HCT116 (cell line): Measurements from ENCODE around the gene THRA. TPM values are rescaled to one million over a fixed set of nuclear protein-coding genes. Genes with fewer than 3 reads are reported as not detected.

Source experiments
- ATAC-seq: fragments of 200-7000 bp; cut with Tn5 transposase; 2 replicates; pipeline ENCODE4 v1.9.1; 2020; ENCODE audit warnings: mild to moderate bottlenecking, moderate library complexity
- BruUV-seq: library from RNA; stranded (reverse); fragments of 400-500 nt; replicated peaks from 2 replicates; lab custom pipeline; 2021; lab: Mats Ljungman, UMichigan
- CTCF ChIA-PET: fragments of 300-600 bp; sonication (Branson Sonifier 250); formaldehyde crosslinking; loops from one replicate; lab custom pipeline; 2021; ENCODE audit warnings: antibody characterized with exemption; lab: Charles Lee
- POLR2A ChIA-PET: fragments of 300-600, 350-600 bp; sonication (Branson Sonifier 250); formaldehyde crosslinking; loops from one replicate; lab custom pipeline; 2021; ENCODE audit warnings: antibody characterized with exemption; lab: Charles Lee
- RAD21 ChIA-PET, 2 experiments: fragments of 300-600 bp; sonication (Branson Sonifier 250); formaldehyde crosslinking; loops; one replicate each; lab custom pipeline; 2023; ENCODE audit warnings: low total read pairs in 2 of 2; ENCODE audit not compliant: uncharacterized antibody in 2 of 2, unreplicated experiment in 2 of 2, low non-redundant PET in 1 of 2; lab: Charles Lee
- DNase-seq: peaks from one replicate; pipeline ENCODE4 v3.0.0-alpha.2; 2010; ENCODE audit warnings: low read depth, low spot score
- H2AFZ ChIP-seq: fragments of 200-600 bp; shearing (Covaris generic), sonication (generic); 2 replicates; pipeline ENCODE4 v1.6.1; 2017; ENCODE audit warnings: low read depth, mixed run types, mixed read lengths, antibody characterized with exemption, low read length; ENCODE audit not compliant: poor library complexity, severe bottlenecking
- H3K27ac ChIP-seq: 2 replicates; pipeline ENCODE4 v1.5.1; 2012; ENCODE audit warnings: low read depth, low read length
- H3K27me3 ChIP-seq: fragments of 200-600 bp; sonication (generic); 2 replicates; pipeline ENCODE4 v1.6.1; 2016; ENCODE audit warnings: mixed run types, low read length, mixed read lengths; ENCODE audit not compliant: insufficient read depth
- H3K36me3 ChIP-seq, 2 experiments: fragments of 200-500 bp in 1 of 2; fragments of 200-600 bp in 1 of 2; sonication (Bioruptor generic) in 1 of 2; sonication (generic) in 1 of 2; 2 replicates each; pipeline versions ENCODE4 v1.5.1 to v1.6.1; 2014 to 2016; ENCODE audit warnings: low read length in 2 of 2, inconsistent platforms in 1 of 2, mixed read lengths in 1 of 2, mixed run types in 1 of 2; ENCODE audit not compliant: insufficient read depth in 2 of 2, control insufficient read depth in 1 of 2
- H3K4me1 ChIP-seq, 2 experiments: fragments of 200-600 bp in 1 of 2; sonication (generic) in 1 of 2; 2 replicates each; pipeline versions ENCODE4 v1.5.1 to v1.6.1; 2012 to 2017; ENCODE audit warnings: low read length in 2 of 2, inconsistent platforms in 1 of 2, mild to moderate bottlenecking in 1 of 2, mixed read lengths in 1 of 2, mixed run types in 1 of 2, moderate library complexity in 1 of 2; ENCODE audit not compliant: insufficient read depth in 2 of 2, control insufficient read depth in 1 of 2
- H3K4me2 ChIP-seq: fragments of 200-600 bp; sonication (generic); 2 replicates; pipeline ENCODE4 v1.6.1; 2017; ENCODE audit warnings: mixed run types, low read length, mixed read lengths
- H3K4me3 ChIP-seq, 2 experiments: fragments of 200-600 bp in 1 of 2; sonication (generic) in 1 of 2; replicated peaks in 1 of 2; 2 replicates each; pipeline ENCODE4 v1.5.1; 2011 to 2016; ENCODE audit warnings: low read length in 2 of 2, control low read depth in 1 of 2, low read depth in 1 of 2, mild to moderate bottlenecking in 1 of 2, mixed read lengths in 1 of 2, mixed run types in 1 of 2
- H3K79me2 ChIP-seq: fragments of 200-600 bp; sonication (generic); 2 replicates; pipeline ENCODE4 v1.6.1; 2017; ENCODE audit warnings: mild to moderate bottlenecking, mixed run types, low read length, moderate library complexity, mixed read lengths; ENCODE audit not compliant: insufficient read depth
- H3K9ac ChIP-seq: fragments of 200-600 bp; sonication (generic); 2 replicates; pipeline ENCODE4 v1.6.1; 2016; ENCODE audit warnings: low read length, mixed read lengths
- H3K9me2 ChIP-seq: fragments of 200-600 bp; sonication (generic), shearing (Covaris generic); 2 replicates; pipeline ENCODE4 v1.6.1; 2017; ENCODE audit warnings: mixed run types, mild to moderate bottlenecking, moderate library complexity; ENCODE audit not compliant: insufficient read depth
- H3K9me3 ChIP-seq, 2 experiments: fragments of 200-500 bp in 1 of 2; fragments of 200-600 bp in 1 of 2; sonication (Bioruptor generic) in 1 of 2; sonication (generic) in 1 of 2; 2 replicates each; pipeline ENCODE4 v1.6.1; 2014 to 2017; ENCODE audit warnings: low read length in 2 of 2, mixed read lengths in 2 of 2, inconsistent platforms in 1 of 2, low read depth in 1 of 2, mild to moderate bottlenecking in 1 of 2, mixed run types in 1 of 2, moderate library complexity in 1 of 2; ENCODE audit not compliant: control insufficient read depth in 1 of 2, insufficient read depth in 1 of 2
- H4K20me1 ChIP-seq: fragments of 200-600 bp; sonication (generic), shearing (Covaris generic); 2 replicates; pipeline ENCODE4 v1.6.1; 2017; ENCODE audit warnings: mixed run types, mild to moderate bottlenecking, moderate library complexity; ENCODE audit not compliant: insufficient read depth
- CBX3 ChIP-seq: IDR thresholded peaks from 2 replicates; pipeline ENCODE4 v1.6.1; 2012; ENCODE audit warnings: low read depth
- JUND ChIP-seq: IDR thresholded peaks from 2 replicates; pipeline ENCODE4 v1.6.1; 2012
- TCF7L2 ChIP-seq: IDR thresholded peaks from 2 replicates; pipeline ENCODE4 v1.7.0; 2011; ENCODE audit warnings: borderline replicate concordance, inconsistent platforms; ENCODE audit not compliant: insufficient read depth, insufficient read length; ENCODE audit errors: extremely low read depth
- ZNF274 ChIP-seq: fragments of 200-500 bp; sonication (Bioruptor generic); IDR thresholded peaks from 2 replicates; pipeline ENCODE4 v1.6.1; 2014; ENCODE audit warnings: mild to moderate bottlenecking, low read depth, low read length, inconsistent platforms
- intact Hi-C: fragments of 100-400 bp; cut with micrococcal nuclease; formaldehyde crosslinking; loops from 2 replicates; pipeline ENCODE4 v1.10.0; 2022
- total RNA-seq: library from RNA; stranded (reverse); gene quantifications from one replicate; pipeline ENCODE4 v1.2.1, GENCODE V29; 2021; ENCODE audit not compliant: unreplicated experiment
- TF ChIP-seq, protein P1 (sequence below), 3 experiments: fragments of 200-600 bp in 1 of 3; sonication (generic) in 1 of 3; IDR thresholded peaks in 2 of 3; conservative IDR thresholded peaks in 1 of 3; 2 replicates each; pipeline ENCODE4 v1.5.1; 2012 to 2017; ENCODE audit warnings: low read depth in 2 of 3, low read length in 2 of 3, antibody characterized with exemption in 1 of 3, borderline replicate concordance in 1 of 3, control low read depth in 1 of 3, mild to moderate bottlenecking in 1 of 3, mixed read lengths in 1 of 3, mixed run types in 1 of 3, moderate library complexity in 1 of 3; ENCODE audit not compliant: insufficient read depth in 1 of 3

The THRA gene
- total RNA-seq, 1 experiment from 2014 or later, result 23.3 TPM

- TF ChIP-seq, protein P1, sequence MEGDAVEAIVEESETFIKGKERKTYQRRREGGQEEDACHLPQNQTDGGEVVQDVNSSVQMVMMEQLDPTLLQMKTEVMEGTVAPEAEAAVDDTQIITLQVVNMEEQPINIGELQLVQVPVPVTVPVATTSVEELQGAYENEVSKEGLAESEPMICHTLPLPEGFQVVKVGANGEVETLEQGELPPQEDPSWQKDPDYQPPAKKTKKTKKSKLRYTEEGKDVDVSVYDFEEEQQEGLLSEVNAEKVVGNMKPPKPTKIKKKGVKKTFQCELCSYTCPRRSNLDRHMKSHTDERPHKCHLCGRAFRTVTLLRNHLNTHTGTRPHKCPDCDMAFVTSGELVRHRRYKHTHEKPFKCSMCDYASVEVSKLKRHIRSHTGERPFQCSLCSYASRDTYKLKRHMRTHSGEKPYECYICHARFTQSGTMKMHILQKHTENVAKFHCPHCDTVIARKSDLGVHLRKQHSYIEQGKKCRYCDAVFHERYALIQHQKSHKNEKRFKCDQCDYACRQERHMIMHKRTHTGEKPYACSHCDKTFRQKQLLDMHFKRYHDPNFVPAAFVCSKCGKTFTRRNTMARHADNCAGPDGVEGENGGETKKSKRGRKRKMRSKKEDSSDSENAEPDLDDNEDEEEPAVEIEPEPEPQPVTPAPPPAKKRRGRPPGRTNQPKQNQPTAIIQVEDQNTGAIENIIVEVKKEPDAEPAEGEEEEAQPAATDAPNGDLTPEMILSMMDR (IDR thresholded peaks at IDR 0.05 in 2 of 3, conservative IDR thresholded peaks at IDR 0.05 in 1 of 3; ENCODE audit: borderline replicate concordance in 1 of 3, insufficient read depth in 1 of 3, low read depth in 2 of 3, low read length in 2 of 3), result no peak
- TF ChIP-seq JUND, result no peak
- TF ChIP-seq ZNF274, result no peak
- TF ChIP-seq CBX3, result no peak
Measured at GRCh38 chr17:40134184-40134583, 71.4 kb downstream of the THRA start (continued).

GRCh38 chr17:40135817-40136216 is 73.1 kb downstream of the THRA start:
- Histone ChIP-seq H3K79me2 (peaks cover 36% of the 10 kb centered on the region), H4K20me1 (no peaks in the 10 kb centered on the region), H3K9ac (no peak overlapping the region), H3K9me2 (no peaks in the 10 kb centered on the region), H3K9me3 (no peaks in the 10 kb centered on the region), H2AFZ (no peak overlapping the region), H3K27ac (peak overlapping the region; percentile 6; the same call in 1 of the 2 replicates), H3K27me3 (no peaks in the 10 kb centered on the region), H3K4me1 (peaks cover 6 to 12% of the 10 kb centered on the region in 2 experiments; a peak in 3 of 4 replicates), H3K4me3 (no peak overlapping the region), H3K36me3 (peaks cover 32 to 37% of the 10 kb centered on the region in 2 experiments), H3K4me2 (no peak overlapping the region)
- ChIA-PET CTCF (no interaction called here), RAD21 (no interaction called here), POLR2A (no interaction called here)
- no peak for DNase-seq
- no TSS peak for BruUV-seq
- intact Hi-C loops, result no loop called here
- no peak for TF ChIP-seq TCF7L2
- TF ChIP-seq, protein P1 (IDR thresholded peaks at IDR 0.05 in 2 of 3, conservative IDR thresholded peaks at IDR 0.05 in 1 of 3; ENCODE audit: borderline replicate concordance in 1 of 3, insufficient read depth in 1 of 3, low read depth in 2 of 3, low read length in 2 of 3), result peak in 1 of 3 experiments; percentile 16; a peak in 1 of 6 replicates
- no peak for ATAC-seq
